ENCODE data around the gene MAGI1.
A peak's percentile ranks its signal among the peaks of the same experiment; 100 is the strongest.

Gene MAGI1

GRCh38 chr3:65508750-65509422, 529.8 kb downstream of the MAGI1 start:
- DNase-seq (ENCODE audit: insufficient read length) = no peak
- TF ChIP-seq TAF1 (IDR thresholded peaks at IDR 0.05; ENCODE audit: borderline replicate concordance, low read depth, low read length) (no peak), POLR2A (IDR thresholded peaks at IDR 0.05; ENCODE audit: low read depth, low read length) (no peak), POLR2AphosphoS5 (IDR thresholded peaks at IDR 0.05; ENCODE audit: low read depth, low read length) (no peak)
- no peak for FAIRE-seq

- DNase-seq (ENCODE audit: insufficient read length) (no peak), FAIRE-seq (no peak)
- TF ChIP-seq POLR2A (IDR thresholded peaks at IDR 0.05; ENCODE audit: low read depth, low read length) (no peak), TAF1 (IDR thresholded peaks at IDR 0.05; ENCODE audit: borderline replicate concordance, low read depth, low read length) (no peak), POLR2AphosphoS5 (IDR thresholded peaks at IDR 0.05; ENCODE audit: low read depth, low read length) (no peak)
These were observed 531.3 kb downstream of the MAGI1 start for GRCh38 chr3:65507437-65507836.

- FAIRE-seq = no peak
- DNase-seq (ENCODE audit: insufficient read length) = no peak
- TF ChIP-seq TAF1 (IDR thresholded peaks at IDR 0.05; ENCODE audit: borderline replicate concordance, low read depth, low read length) = no peak
- TF ChIP-seq POLR2A (IDR thresholded peaks at IDR 0.05; ENCODE audit: low read depth, low read length) = no peak
- TF ChIP-seq POLR2AphosphoS5 (IDR thresholded peaks at IDR 0.05; ENCODE audit: low read depth, low read length) = no peak
These were observed 534.9 kb downstream of the MAGI1 start for GRCh38 chr3:65503776-65504175.

GRCh38 chr3:65502526-65502925, 536.2 kb downstream of the MAGI1 start:
- no peak for DNase-seq (ENCODE audit: insufficient read length)
- no peak for TF ChIP-seq POLR2AphosphoS5 (IDR thresholded peaks at IDR 0.05; ENCODE audit: low read depth, low read length)
- TF ChIP-seq TAF1 (IDR thresholded peaks at IDR 0.05; ENCODE audit: borderline replicate concordance, low read depth, low read length) = no peak
- no peak for TF ChIP-seq POLR2A (IDR thresholded peaks at IDR 0.05; ENCODE audit: low read depth, low read length)
- FAIRE-seq = peak; percentile 30

- no peak for TF ChIP-seq POLR2A (IDR thresholded peaks at IDR 0.05; ENCODE audit: low read depth, low read length)
- TF ChIP-seq POLR2AphosphoS5 (IDR thresholded peaks at IDR 0.05; ENCODE audit: low read depth, low read length) = no peak
- no peak for TF ChIP-seq TAF1 (IDR thresholded peaks at IDR 0.05; ENCODE audit: borderline replicate concordance, low read depth, low read length)
- FAIRE-seq (no peak), DNase-seq (ENCODE audit: insufficient read length) (no peak)
These were observed 538.1 kb downstream of the MAGI1 start for GRCh38 chr3:65500398-65501306.

- FAIRE-seq (no peak), DNase-seq (ENCODE audit: insufficient read length) (no peak)
- TF ChIP-seq POLR2A (IDR thresholded peaks at IDR 0.05; ENCODE audit: low read depth, low read length) (no peak), POLR2AphosphoS5 (IDR thresholded peaks at IDR 0.05; ENCODE audit: low read depth, low read length) (no peak), TAF1 (IDR thresholded peaks at IDR 0.05; ENCODE audit: borderline replicate concordance, low read depth, low read length) (no peak)
These were observed 540.9 kb downstream of the MAGI1 start for GRCh38 chr3:65497846-65498245.

- no peak for TF ChIP-seq POLR2AphosphoS5 (IDR thresholded peaks at IDR 0.05; ENCODE audit: low read depth, low read length)
- no peak for TF ChIP-seq TAF1 (IDR thresholded peaks at IDR 0.05; ENCODE audit: borderline replicate concordance, low read depth, low read length)
- TF ChIP-seq POLR2A (IDR thresholded peaks at IDR 0.05; ENCODE audit: low read depth, low read length) = no peak
- DNase-seq (ENCODE audit: insufficient read length) = no peak
- no peak for FAIRE-seq
These were observed 541.5 kb downstream of the MAGI1 start for GRCh38 chr3:65497236-65497635.

- FAIRE-seq (no peak), DNase-seq (ENCODE audit: insufficient read length) (no peak)
- no peak for TF ChIP-seq POLR2AphosphoS5 (IDR thresholded peaks at IDR 0.05; ENCODE audit: low read depth, low read length)
- TF ChIP-seq TAF1 (IDR thresholded peaks at IDR 0.05; ENCODE audit: borderline replicate concordance, low read depth, low read length) = no peak
- TF ChIP-seq POLR2A (IDR thresholded peaks at IDR 0.05; ENCODE audit: low read depth, low read length) = no peak
These were observed 544.8 kb downstream of the MAGI1 start for GRCh38 chr3:65493938-65494337.

- TF ChIP-seq POLR2A (IDR thresholded peaks at IDR 0.05; ENCODE audit: low read depth, low read length) (no peak), TAF1 (IDR thresholded peaks at IDR 0.05; ENCODE audit: borderline replicate concordance, low read depth, low read length) (no peak)
- FAIRE-seq = no peak
- DNase-seq (ENCODE audit: insufficient read length) = no peak
These were observed 545.3 kb downstream of the MAGI1 start for GRCh38 chr3:65493371-65493882.

GRCh38 chr3:65492249-65492648, 546.5 kb downstream of the MAGI1 start:
- TF ChIP-seq POLR2AphosphoS5 (IDR thresholded peaks at IDR 0.05; ENCODE audit: low read depth, low read length) (no peak), POLR2A (IDR thresholded peaks at IDR 0.05; ENCODE audit: low read depth, low read length) (no peak), TAF1 (IDR thresholded peaks at IDR 0.05; ENCODE audit: borderline replicate concordance, low read depth, low read length) (no peak)
- FAIRE-seq = no peak
- no peak for DNase-seq (ENCODE audit: insufficient read length)

GRCh38 chr3:65490114-65490513, 548.6 kb downstream of the MAGI1 start:
- TF ChIP-seq POLR2A (IDR thresholded peaks at IDR 0.05; ENCODE audit: low read depth, low read length) = no peak
- TF ChIP-seq POLR2AphosphoS5 (IDR thresholded peaks at IDR 0.05; ENCODE audit: low read depth, low read length) = no peak
- no peak for TF ChIP-seq TAF1 (IDR thresholded peaks at IDR 0.05; ENCODE audit: borderline replicate concordance, low read depth, low read length)
- no peak for DNase-seq (ENCODE audit: insufficient read length)
- no peak for FAIRE-seq

All from GM12892 (cell line).